Ovary (tissue), 9 donors: ENCODE data around the gene ACOT7. TPM values are rescaled to one million over a fixed set of nuclear protein-coding genes. Genes with fewer than 3 reads are reported as not detected.

Source experiments
- DNase-seq, 5 donors: peaks; one replicate each; pipeline ENCODE4 v3.0.0-alpha.2; 2019 to 2020
- H3K27ac ChIP-seq, 2 donors: fragments of 200-600 bp; one replicate each; pipeline versions ENCODE4 v1.5.1 to v1.8.0; 2019 to 2022
- H3K27me3 ChIP-seq: fragments of 200-600 bp; one replicate; pipeline ENCODE4 v1.8.0; 2022
- H3K36me3 ChIP-seq: fragments of 200-600 bp; sonication (generic); one replicate; pipeline ENCODE4 v1.5.1; 2019
- H3K4me1 ChIP-seq: one replicate; pipeline ENCODE4 v1.8.1; 2013; ENCODE audit warnings: mild to moderate bottlenecking, moderate library complexity; ENCODE audit not compliant: insufficient read depth
- H3K4me3 ChIP-seq: fragments of 200-600 bp; sonication (generic); one replicate; pipeline ENCODE4 v1.5.1; 2017
- H3K9me3 ChIP-seq, 2 donors: fragments of 200-600 bp in 1 of 2; sonication (generic) in 1 of 2; one replicate each; pipeline versions ENCODE4 v1.5.1 to v1.8.1; 2013 to 2019; ENCODE audit warnings: mild to moderate bottlenecking in 1 of 2, moderate library complexity in 1 of 2
- EP300 ChIP-seq: sonication (generic); formaldehyde crosslinking; IDR thresholded peaks from one replicate; pipeline ENCODE4 v1.6.1; 2017; ENCODE audit warnings: antibody characterized with exemption
- POLR2A ChIP-seq: fragments of 450-650 bp; IDR thresholded peaks from one replicate; pipeline ENCODE4 v1.6.1; 2017; ENCODE audit warnings: antibody characterized with exemption, mild to moderate bottlenecking, moderate library complexity
- WGBS, 3 donors: extraction: QIAGEN DNeasy Blood & Tissue Kit in 1 of 3; methylation state at CpG; one replicate each; pipeline versions ENCODE4 v1.1.5 to v1.1.7; 2013 to 2017; 5-methylcytosine and 5-hydroxymethylcytosine counted together
- intact Hi-C, 4 donors: fragments of 100-400 bp; cut with DNase I; formaldehyde crosslinking; loops; one replicate each; pipeline versions ENCODE4 v1.11.0 to v1.15.1; 2022 to 2023
- polyA plus RNA-seq, 2 donors: library from polyadenylated mRNA; stranded (reverse); fragments of 200-250 nt in 1 of 2; fragments of 350-450 nt in 1 of 2; fragmentation: Illumina TruSeq in 1 of 2; extraction: RNeasy Lipid Tissue Mini Kit (QIAGEN cat#74804) in 1 of 2; gene quantifications; one replicate each; pipeline ENCODE4 v1.2.3, GENCODE V29; 2013 to 2014
- total RNA-seq, 7 donors: library from RNA; depleted of rRNA in 2 of 7; stranded (reverse); fragments of >200 nt in 2 of 7; fragmentation: NEBNext Ultra II Directional in 3 of 7; extraction: Animal tissue kit (Norgen Biotek cat#: 25700) in 3 of 7; gene quantifications; one replicate each; pipeline versions ENCODE4 v1.1.0 to v1.2.4, GENCODE V29; 2016 to 2023
- TF ChIP-seq, protein P1 (sequence below), 3 donors: fragments of 450-650 bp in 2 of 3; fragments of 200-600 bp in 1 of 3; IDR thresholded peaks; one replicate each; pipeline versions ENCODE4 v1.5.1 to v1.8.0; 2016 to 2022; ENCODE audit warnings: antibody characterized with exemption in 3 of 3, mild to moderate bottlenecking in 1 of 3
- donor health status: DM: no; HTN: no; CAD: no; lungs with moderate emphysema.
- donor health status: DM: no; HTN: no; CAD: no.
- donor health status: Bipolar disorder and iron deficiency.
- donor health status: DM: yes; HTN: yes; CAD: no.
- donor health status: DM: no; HTN: no; CAD: no.
- donor health status: DM: yes; HTN: yes; CAD: no.

ACOT7 gene
- total and polyA plus RNA-seq, 9 donors, result 6.4 to 20.7 (median 11.3) TPM

DNA sequence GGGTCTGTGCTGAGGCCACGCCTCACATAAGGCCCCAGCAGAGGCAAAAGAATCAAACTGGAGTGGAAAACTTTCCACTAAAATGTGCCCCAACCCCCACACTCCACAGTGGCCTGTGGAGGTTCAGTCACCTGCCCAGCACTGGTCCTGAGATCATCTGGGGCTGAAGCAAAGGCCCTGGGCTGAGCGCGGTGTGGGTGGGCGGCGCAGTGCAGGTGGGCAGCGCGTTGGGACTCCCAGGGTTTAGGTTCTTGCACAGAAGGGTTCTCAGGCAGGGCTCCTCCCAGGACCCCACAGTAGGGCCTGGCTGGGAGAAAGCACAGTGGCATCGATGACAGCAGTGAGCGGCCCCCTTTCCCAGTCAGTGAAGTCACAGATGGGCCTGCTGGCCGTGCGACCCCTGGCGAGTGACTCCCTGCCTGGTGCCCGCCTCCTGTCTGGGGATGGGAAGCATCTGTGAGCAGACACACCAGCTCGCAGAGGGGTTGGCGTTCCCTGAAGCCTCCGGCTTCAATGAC, 118.9 kb downstream of the ACOT7 start:
- Histone ChIP-seq H3K27ac (no peak overlapping the region), H3K4me1 (peaks cover 6% of the 10 kb centered on the region), H3K36me3 (no peaks in the 10 kb centered on the region), H3K4me3 (no peak overlapping the region), H3K27me3 (no peaks in the 10 kb centered on the region), H3K9me3 (no peaks in the 10 kb centered on the region)
- peak in 1 of 5 donors; percentile 34 for DNase-seq
- intact Hi-C loops, result no loop called here
- 94 to 95% (median 95%) methylated on average over 16 of the region's 16 CpGs for WGBS, 3 donors
- no peak for TF ChIP-seq EP300
- TF ChIP-seq POLR2A, result no peak
- TF ChIP-seq, protein P1, sequence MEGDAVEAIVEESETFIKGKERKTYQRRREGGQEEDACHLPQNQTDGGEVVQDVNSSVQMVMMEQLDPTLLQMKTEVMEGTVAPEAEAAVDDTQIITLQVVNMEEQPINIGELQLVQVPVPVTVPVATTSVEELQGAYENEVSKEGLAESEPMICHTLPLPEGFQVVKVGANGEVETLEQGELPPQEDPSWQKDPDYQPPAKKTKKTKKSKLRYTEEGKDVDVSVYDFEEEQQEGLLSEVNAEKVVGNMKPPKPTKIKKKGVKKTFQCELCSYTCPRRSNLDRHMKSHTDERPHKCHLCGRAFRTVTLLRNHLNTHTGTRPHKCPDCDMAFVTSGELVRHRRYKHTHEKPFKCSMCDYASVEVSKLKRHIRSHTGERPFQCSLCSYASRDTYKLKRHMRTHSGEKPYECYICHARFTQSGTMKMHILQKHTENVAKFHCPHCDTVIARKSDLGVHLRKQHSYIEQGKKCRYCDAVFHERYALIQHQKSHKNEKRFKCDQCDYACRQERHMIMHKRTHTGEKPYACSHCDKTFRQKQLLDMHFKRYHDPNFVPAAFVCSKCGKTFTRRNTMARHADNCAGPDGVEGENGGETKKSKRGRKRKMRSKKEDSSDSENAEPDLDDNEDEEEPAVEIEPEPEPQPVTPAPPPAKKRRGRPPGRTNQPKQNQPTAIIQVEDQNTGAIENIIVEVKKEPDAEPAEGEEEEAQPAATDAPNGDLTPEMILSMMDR (IDR thresholded peaks at IDR 0.05), result no peak

DNA sequence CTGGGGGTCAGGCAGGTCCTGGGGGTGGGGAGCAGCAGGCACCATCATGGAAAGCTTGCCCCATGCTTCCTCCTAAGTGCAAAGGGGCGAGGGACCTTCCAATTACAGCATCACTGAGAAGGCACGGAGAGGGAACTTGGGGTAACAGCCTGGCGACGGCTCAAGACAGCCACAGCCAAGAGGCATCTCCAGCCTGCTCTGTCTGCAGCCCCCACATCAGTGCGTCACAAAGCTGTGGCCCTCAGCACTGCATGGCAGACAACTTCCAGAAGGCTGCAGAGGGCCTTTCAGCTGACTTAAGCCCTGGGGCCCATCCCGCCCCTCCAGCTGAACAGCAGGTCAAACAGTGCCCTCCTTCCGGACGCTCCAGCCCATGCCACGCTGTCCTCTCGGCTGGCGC, 119.5 kb downstream of the ACOT7 start:
- TF ChIP-seq POLR2A (no peak), EP300 (no peak)
- TF ChIP-seq, protein P1 (IDR thresholded peaks at IDR 0.05), result no peak
- H3K27ac ChIP-seq, result no peak overlapping the region

DNA sequence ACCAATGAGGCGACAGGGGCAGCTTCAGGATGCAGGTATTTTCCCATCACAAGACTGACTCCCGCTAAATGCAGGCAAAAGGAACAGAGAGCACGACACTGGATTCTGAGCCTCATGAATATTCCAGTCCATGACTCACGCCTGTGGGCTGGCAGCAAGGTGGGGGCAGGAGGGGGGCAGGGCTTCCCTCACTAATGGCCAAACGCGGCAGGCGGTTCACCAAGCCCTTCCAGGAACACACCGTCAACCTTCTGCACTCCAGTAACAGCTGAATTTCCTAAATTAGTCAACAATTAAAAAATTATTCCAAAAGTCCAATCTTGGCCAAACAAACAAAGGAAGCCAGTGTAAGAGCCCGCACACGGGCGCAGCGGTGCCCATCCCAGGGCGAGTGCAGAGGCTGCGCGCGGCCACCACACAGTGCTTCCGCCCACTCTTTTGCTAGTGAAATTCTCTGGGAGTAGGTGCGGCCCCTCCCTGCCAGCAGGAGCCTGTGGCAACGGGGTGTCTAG, 120.1 kb downstream of the ACOT7 start:
- H3K36me3 ChIP-seq, result no peaks in the 10 kb centered on the region
- no peaks in the 10 kb centered on the region for H3K9me3 ChIP-seq
- intact Hi-C loops, result no loop called here
- H3K4me1 ChIP-seq, result peaks cover 6% of the 10 kb centered on the region
- no peak overlapping the region for H3K4me3 ChIP-seq
- TF ChIP-seq POLR2A, result no peak
- no peak for TF ChIP-seq EP300
- TF ChIP-seq, protein P1 (IDR thresholded peaks at IDR 0.05), result no peak
- no peak for DNase-seq
- no peak overlapping the region for H3K27ac ChIP-seq
- 83 to 90% (median 88%) methylated on average over 19 of the region's 19 CpGs for WGBS, 3 donors
- H3K27me3 ChIP-seq, result no peaks in the 10 kb centered on the region

More for the DNA sequence above, 119.5 kb downstream of the ACOT7 start:
- intact Hi-C loops, result no loop called here
- no peaks in the 10 kb centered on the region for H3K36me3 ChIP-seq
- WGBS, 3 donors, result 97 to 98% (median 97%) methylated on average over 11 of the region's 11 CpGs
- no peaks in the 10 kb centered on the region for H3K9me3 ChIP-seq
- DNase-seq, result peak in 1 of 5 donors; percentile 18
- H3K4me3 ChIP-seq, result no peak overlapping the region
- peaks cover 6% of the 10 kb centered on the region for H3K4me1 ChIP-seq
- H3K27me3 ChIP-seq, result no peaks in the 10 kb centered on the region

DNA sequence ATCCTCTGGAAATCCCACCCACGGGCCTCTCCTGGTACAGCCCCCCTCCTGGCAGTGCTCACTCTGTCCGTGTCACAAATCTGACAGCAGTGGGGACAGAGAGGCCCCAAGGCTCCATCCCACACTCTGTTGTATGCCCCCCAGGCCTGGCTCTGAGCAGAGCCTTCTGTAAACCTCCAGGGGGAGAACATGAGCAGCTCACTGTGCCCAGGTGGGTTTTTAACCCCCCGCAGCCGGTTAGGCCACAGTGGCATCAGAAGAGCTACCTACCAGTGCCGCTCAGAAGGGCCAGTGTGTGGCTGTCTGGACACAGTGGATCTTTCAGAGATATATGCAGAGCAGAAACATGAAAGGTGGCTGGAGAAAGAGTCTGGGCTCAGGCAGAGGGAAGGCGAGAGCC, 120.7 kb downstream of the ACOT7 start:
- 85 to 87% (median 86%) methylated on average over 6 of the region's 6 CpGs for WGBS, 3 donors
- peak in 1 of 5 donors; percentile 22 for DNase-seq
- H3K27ac ChIP-seq, result no peak overlapping the region

More for the DNA sequence above, 120.7 kb downstream of the ACOT7 start:
- H3K27me3 ChIP-seq, result no peaks in the 10 kb centered on the region
- intact Hi-C loops, result no loop called here
- H3K4me3 ChIP-seq, result no peak overlapping the region
- no peaks in the 10 kb centered on the region for H3K9me3 ChIP-seq
- H3K4me1 ChIP-seq, result peaks cover 6% of the 10 kb centered on the region
- no peaks in the 10 kb centered on the region for H3K36me3 ChIP-seq
- no peak for TF ChIP-seq POLR2A
- TF ChIP-seq EP300, result no peak
- TF ChIP-seq, protein P1 (IDR thresholded peaks at IDR 0.05), result no peak
